Loucy (cell line): ENCODE data around the gene SLC25A41.

Source experiments
- H2AFZ ChIP-seq: fragments of 200-600 bp; sonication (generic); 2 replicates; pipeline ENCODE4 v1.6.0; 2016; ENCODE audit warnings: antibody characterized with exemption, mild to moderate bottlenecking, low read length, moderate library complexity
- H3F3A ChIP-seq: fragments of 200-600 bp; 2 replicates; pipeline ENCODE4 v1.6.0; 2016; ENCODE audit warnings: antibody characterized with exemption, low read depth, mild to moderate bottlenecking
- H3K27me3 ChIP-seq: fragments of 200-600 bp; sonication (generic); 2 replicates; pipeline ENCODE4 v1.6.1; 2014; ENCODE audit warnings: low read length, mild to moderate bottlenecking; ENCODE audit not compliant: insufficient read depth, poor library complexity, severe bottlenecking
- H3K36me3 ChIP-seq: fragments of 200-600 bp; sonication (generic); 2 replicates; pipeline ENCODE4 v1.6.1; 2016; ENCODE audit warnings: low read length; ENCODE audit not compliant: insufficient read depth
- H3K4me1 ChIP-seq: fragments of 200-600 bp; sonication (generic); 2 replicates; pipeline ENCODE4 v1.5.1; 2014; ENCODE audit warnings: low read length, mild to moderate bottlenecking; ENCODE audit not compliant: insufficient read depth, poor library complexity, severe bottlenecking
- H3K4me2 ChIP-seq: fragments of 200-600 bp; sonication (generic); 2 replicates; pipeline ENCODE4 v1.6.0; 2014; ENCODE audit warnings: antibody characterized with exemption, low read length, low read depth, mild to moderate bottlenecking; ENCODE audit not compliant: poor library complexity, severe bottlenecking
- H3K4me3 ChIP-seq: fragments of 200-600 bp; sonication (generic); 2 replicates; pipeline ENCODE4 v1.5.1; 2014; ENCODE audit warnings: low read length, mild to moderate bottlenecking, mixed read lengths; ENCODE audit not compliant: poor library complexity, severe bottlenecking
- H3K79me2 ChIP-seq: fragments of 200-600 bp; sonication (generic); 2 replicates; pipeline ENCODE4 v1.6.1; 2014; ENCODE audit warnings: low read length; ENCODE audit not compliant: insufficient read depth
- H3K9ac ChIP-seq: fragments of 200-600 bp; sonication (generic); 2 replicates; pipeline ENCODE4 v1.6.0; 2014; ENCODE audit warnings: mild to moderate bottlenecking, low read depth, low read length, moderate library complexity; ENCODE audit not compliant: poor library complexity, severe bottlenecking
- H3K9me2 ChIP-seq: fragments of 200-600 bp; sonication (generic); replicated peaks from 2 replicates; pipeline ENCODE4 v1.6.1; 2016; ENCODE audit warnings: low read depth, low read length, mixed read lengths
- H3K9me3 ChIP-seq: fragments of 200-600 bp; sonication (generic); 2 replicates; pipeline ENCODE4 v1.6.1; 2014; ENCODE audit warnings: mild to moderate bottlenecking, antibody characterized with exemption, low read length, low read depth; ENCODE audit not compliant: insufficient read depth
- H4K20me1 ChIP-seq: fragments of 200-600 bp; sonication (generic); 2 replicates; pipeline ENCODE4 v1.6.0; 2014; ENCODE audit warnings: antibody characterized with exemption, low read length, mild to moderate bottlenecking; ENCODE audit not compliant: insufficient read depth, poor library complexity, severe bottlenecking
- CTCF ChIP-seq: fragments of 200-600 bp; sonication (generic); conservative IDR thresholded peaks from 2 replicates; pipeline ENCODE4 v1.5.1; 2014; ENCODE audit warnings: mild to moderate bottlenecking, antibody characterized with exemption, low read length
- EZH2phosphoT487 ChIP-seq: fragments of 200-600 bp; IDR thresholded peaks from 2 replicates; pipeline ENCODE4 v1.6.1; 2018; ENCODE audit warnings: antibody characterized with exemption, mild to moderate bottlenecking, moderate library complexity, borderline replicate concordance

Gene SLC25A41

DNA sequence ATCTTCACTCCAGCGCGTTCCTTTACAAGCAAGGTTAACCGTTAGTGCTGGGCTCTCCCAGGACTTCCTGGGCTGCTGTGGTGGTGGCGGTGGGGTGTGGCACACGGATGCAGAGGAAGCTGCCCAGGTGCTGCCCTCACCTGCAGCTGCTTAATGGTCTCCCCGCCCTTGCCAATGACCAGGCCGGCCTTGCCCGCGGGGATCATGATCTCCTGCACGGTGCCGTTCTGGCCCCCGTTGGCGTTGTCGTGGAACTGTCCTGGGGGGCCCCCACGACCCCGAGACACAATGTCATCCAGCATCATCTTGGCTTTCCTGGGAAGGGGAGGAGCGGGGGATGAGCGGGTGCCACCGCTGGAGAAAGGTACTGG is 15.0 kb downstream of the SLC25A41 start:
- peaks cover 63% of the 10 kb centered on the region for H3K79me2 ChIP-seq
- peaks cover 81% of the 10 kb centered on the region for H4K20me1 ChIP-seq
- H3K27me3 ChIP-seq, result no peaks in the 10 kb centered on the region

DNA sequence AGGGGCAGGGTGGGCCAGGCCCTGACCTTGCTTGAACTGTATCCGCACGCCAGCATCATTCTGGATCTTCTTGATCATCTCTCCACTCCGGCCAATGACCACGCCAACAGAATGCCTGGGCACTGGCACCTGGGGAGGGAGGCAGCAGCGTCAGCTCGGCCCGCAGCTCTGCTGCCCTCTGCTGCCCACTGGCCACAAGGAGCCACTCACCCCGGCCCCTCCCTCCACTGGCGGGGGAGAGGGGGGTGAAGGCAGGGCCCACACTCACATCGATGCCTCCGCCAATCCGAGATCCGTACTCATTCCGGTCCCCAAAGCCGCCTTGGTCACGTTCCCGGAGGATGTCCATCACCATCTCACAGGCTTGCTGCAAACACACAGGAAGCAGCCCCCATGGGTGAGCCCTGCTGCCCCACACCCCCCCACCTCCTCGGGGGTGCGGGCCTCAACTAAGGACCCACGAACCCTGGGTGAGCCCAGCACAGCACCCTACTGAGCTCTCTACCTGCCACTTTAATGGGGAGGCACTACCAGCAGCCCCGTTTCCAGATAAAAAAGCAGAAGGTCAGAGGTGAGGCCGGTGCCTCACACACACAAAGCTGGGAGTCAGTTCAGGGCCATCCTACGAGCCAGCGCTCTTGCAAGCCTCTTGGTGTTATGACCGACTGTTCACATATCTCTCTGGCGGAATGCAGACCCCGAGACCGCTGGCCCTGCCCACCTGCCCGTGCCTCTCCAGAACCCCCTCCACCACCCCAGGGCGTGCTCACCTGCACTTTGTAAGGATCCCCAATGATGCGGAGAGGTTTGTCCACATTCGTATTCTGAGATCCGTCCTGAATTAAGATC is 15.6 kb downstream of the SLC25A41 start:
- peaks cover 57% of the 10 kb centered on the region for H3K79me2 ChIP-seq

More for the DNA sequence above, 15.0 kb downstream of the SLC25A41 start:
- Histone ChIP-seq H3K9ac (no peak overlapping the region), H3K9me2 (no peaks in the 10 kb centered on the region), H3F3A (no peaks in the 10 kb centered on the region), H3K9me3 (no peaks in the 10 kb centered on the region), H3K4me3 (no peak overlapping the region), H3K36me3 (peaks cover 77% of the 10 kb centered on the region), H3K4me1 (peaks cover 18% of the 10 kb centered on the region), H3K4me2 (no peak overlapping the region), H2AFZ (no peak overlapping the region)
- TF ChIP-seq EZH2phosphoT487 (no peak), CTCF (no peak)

DNA sequence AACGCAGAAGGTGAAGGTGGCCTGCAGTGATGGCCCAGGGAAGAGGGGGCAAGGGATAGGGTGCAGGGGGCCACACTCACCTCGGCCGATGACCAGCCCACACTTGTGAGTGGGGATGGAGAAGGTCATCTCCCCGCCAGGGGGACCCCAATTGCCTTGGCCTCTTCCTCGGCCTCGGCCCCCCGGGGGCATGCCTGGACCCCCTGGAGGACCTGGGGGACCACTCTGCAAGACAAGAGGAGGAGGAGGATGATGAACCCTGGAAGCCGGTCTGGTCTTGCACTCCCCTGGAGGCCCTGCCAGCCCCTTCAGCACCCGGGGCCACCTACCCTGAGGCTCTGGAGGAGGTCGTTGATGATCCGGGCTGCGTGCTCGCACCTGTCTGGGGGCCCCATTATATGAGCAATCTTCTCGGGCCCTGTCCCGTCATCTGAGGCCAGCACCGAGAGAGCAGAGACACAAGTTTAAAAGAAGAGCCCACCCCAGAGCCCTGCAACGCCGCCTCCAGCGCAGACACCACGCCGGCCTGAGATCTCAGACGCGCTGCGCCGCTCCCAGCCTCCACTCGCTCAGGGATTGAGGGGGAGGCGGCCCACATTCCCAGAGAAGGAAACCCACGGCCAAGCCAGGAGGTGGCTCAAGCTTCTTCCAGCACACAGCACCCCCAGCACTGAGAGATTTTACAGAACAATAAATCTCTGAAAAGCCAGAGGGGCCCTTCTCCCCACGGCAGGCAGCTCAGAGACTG is 16.7 kb downstream of the SLC25A41 start:
- no peaks in the 10 kb centered on the region for H3F3A ChIP-seq
- H4K20me1 ChIP-seq, result peaks cover 74% of the 10 kb centered on the region

More for the DNA sequence above, 15.6 kb downstream of the SLC25A41 start:
- Histone ChIP-seq H2AFZ (no peak overlapping the region), H3K4me2 (no peak overlapping the region), H3K9me2 (no peaks in the 10 kb centered on the region), H3K4me3 (no peak overlapping the region), H3K9me3 (no peaks in the 10 kb centered on the region), H4K20me1 (peaks cover 80% of the 10 kb centered on the region), H3K27me3 (no peaks in the 10 kb centered on the region), H3F3A (no peaks in the 10 kb centered on the region), H3K9ac (no peak overlapping the region), H3K36me3 (peaks cover 82% of the 10 kb centered on the region), H3K4me1 (peaks cover 12% of the 10 kb centered on the region)
- TF ChIP-seq CTCF (peak; percentile 34; the same call in 1 of the 2 replicates), EZH2phosphoT487 (no peak)

More for the DNA sequence above, 16.7 kb downstream of the SLC25A41 start:
- no peak for TF ChIP-seq EZH2phosphoT487
- no peak for TF ChIP-seq CTCF
- H2AFZ ChIP-seq, result no peak overlapping the region
- peaks cover 3% of the 10 kb centered on the region for H3K4me1 ChIP-seq
- no peaks in the 10 kb centered on the region for H3K9me2 ChIP-seq
- H3K36me3 ChIP-seq, result peaks cover 86% of the 10 kb centered on the region
- H3K4me3 ChIP-seq, result no peak overlapping the region
- H3K4me2 ChIP-seq, result no peak overlapping the region
- no peaks in the 10 kb centered on the region for H3K9me3 ChIP-seq
- H3K79me2 ChIP-seq, result peaks cover 46% of the 10 kb centered on the region
- H3K9ac ChIP-seq, result no peak overlapping the region
- H3K27me3 ChIP-seq, result no peaks in the 10 kb centered on the region
